GM21367 (cell line): ENCODE data around the gene ZNF521.

Source experiments
- ATAC-seq: cut with Tn5 transposase; IDR thresholded peaks from one replicate; pipeline ENCODE4 v1.9.1; 2021; ENCODE audit not compliant: unreplicated experiment

ZNF521 gene

GRCh38 chr18:25230658-25231326 is 121.2 kb downstream of the ZNF521 start:
- no peak for ATAC-seq

- no peak for ATAC-seq
These were observed 122.0 kb downstream of the ZNF521 start for GRCh38 chr18:25229920-25230319.

GRCh38 chr18:25229081-25229480 is 122.9 kb downstream of the ZNF521 start:
- ATAC-seq: no peak

- no peak for ATAC-seq
These were observed 123.6 kb downstream of the ZNF521 start for GRCh38 chr18:25228410-25228809.

- ATAC-seq: no peak
These were observed 126.8 kb downstream of the ZNF521 start for GRCh38 chr18:25225151-25225550.

GRCh38 chr18:25223899-25224886 is 127.8 kb downstream of the ZNF521 start:
- no peak for ATAC-seq

- no peak for ATAC-seq
These were observed 128.8 kb downstream of the ZNF521 start for GRCh38 chr18:25223211-25223610.

- ATAC-seq: no peak
These were observed 129.3 kb downstream of the ZNF521 start for GRCh38 chr18:25222648-25223047.

GRCh38 chr18:25210622-25211021 is 141.3 kb downstream of the ZNF521 start:
- no peak for ATAC-seq

GRCh38 chr18:25192065-25192464 is 159.9 kb downstream of the ZNF521 start:
- no peak for ATAC-seq

GRCh38 chr18:25190472-25190871 is 161.5 kb downstream of the ZNF521 start:
- ATAC-seq: peak; percentile 59

- no peak for ATAC-seq
These were observed 162.4 kb downstream of the ZNF521 start for GRCh38 chr18:25189391-25190185.

- ATAC-seq: no peak
These were observed 164.3 kb downstream of the ZNF521 start for GRCh38 chr18:25187521-25188192.

- no peak for ATAC-seq
These were observed 165.1 kb downstream of the ZNF521 start for GRCh38 chr18:25186871-25187270.

- ATAC-seq: no peak
These were observed 170.0 kb downstream of the ZNF521 start for GRCh38 chr18:25181993-25182392.

GRCh38 chr18:25181581-25181980 is 170.4 kb downstream of the ZNF521 start:
- ATAC-seq: no peak

GRCh38 chr18:25180973-25181548 is 170.9 kb downstream of the ZNF521 start:
- no peak for ATAC-seq

GRCh38 chr18:25177631-25178030 is 174.3 kb downstream of the ZNF521 start:
- ATAC-seq: no peak

GRCh38 chr18:25176518-25177042 is 175.4 kb downstream of the ZNF521 start:
- ATAC-seq: no peak
